Upper lobe of left lung (tissue), 4 donors: ENCODE measurements around the gene GSDMA.

Source experiments
- CTCF ChIP-seq, 6 experiments: fragments of 450-650 bp in 4 of 6; fragments of 200-600 bp in 2 of 6; sonication (generic) in 2 of 6; IDR thresholded peaks; one replicate each; pipeline ENCODE4 v1.5.1; 2016 to 2019; ENCODE audit warnings: antibody characterized with exemption in 6 of 6
- POLR2A ChIP-seq, 4 donors: fragments of 450-650 bp; IDR thresholded peaks; one replicate each; pipeline ENCODE4 v1.5.1; 2016 to 2017; ENCODE audit warnings: antibody characterized with exemption in 4 of 4, mild to moderate bottlenecking in 2 of 4

GRCh38 chr17:39966771-39967170, 4.0 kb downstream of the GSDMA start:
- TF ChIP-seq CTCF (IDR thresholded peaks at IDR 0.05) (no peak), POLR2A (IDR thresholded peaks at IDR 0.05) (no peak)
